ENCODE measurements around the gene EDIL3. TPM values are rescaled to one million over a fixed set of nuclear protein-coding genes. Genes with fewer than 3 reads are reported as not detected.

EDIL3 gene
- total RNA-seq, 1 experiment from 2014 or later: 0.32 TPM

- no peak overlapping the region for H3K4me3 ChIP-seq (replicated peaks in 1 of 2; ENCODE audit: low read depth in 1 of 2, low read length in 2 of 2)
- no peak overlapping the region for H3K4me2 ChIP-seq (ENCODE audit: low read length)
- H3K4me1 ChIP-seq (ENCODE audit: control insufficient read depth in 1 of 2, insufficient read depth in 2 of 2, low read length in 2 of 2): no peaks in the 10 kb centered on the region
- ChIA-PET RAD21 (ENCODE audit: low non-redundant PET in 1 of 2, low total read pairs in 2 of 2, uncharacterized antibody in 2 of 2, unreplicated experiment in 2 of 2) (no interaction called here), CTCF (no interaction called here), POLR2A (no interaction called here)
- H3K9me2 ChIP-seq (ENCODE audit: insufficient read depth): no peaks in the 10 kb centered on the region
- H3K9me3 ChIP-seq (ENCODE audit: control insufficient read depth in 1 of 2, insufficient read depth in 1 of 2, low read depth in 1 of 2, low read length in 2 of 2): no peaks in the 10 kb centered on the region
- no peak for DNase-seq (ENCODE audit: low read depth, low spot score)
- H3K79me2 ChIP-seq (ENCODE audit: insufficient read depth, low read length): no peaks in the 10 kb centered on the region
- no peak overlapping the region for H3K27ac ChIP-seq (ENCODE audit: low read depth, low read length)
- ATAC-seq: no peak
- H3K9ac ChIP-seq (ENCODE audit: low read length): no peak overlapping the region
- TF ChIP-seq CTCF (IDR thresholded peaks at IDR 0.05 in 2 of 3, conservative IDR thresholded peaks at IDR 0.05 in 1 of 3; ENCODE audit: borderline replicate concordance in 1 of 3, insufficient read depth in 1 of 3, low read depth in 2 of 3, low read length in 2 of 3) (no peak), CEBPB (IDR thresholded peaks at IDR 0.05; ENCODE audit: low read depth) (no peak), MAX (IDR thresholded peaks at IDR 0.05) (no peak), ZNF274 (IDR thresholded peaks at IDR 0.05; ENCODE audit: low read depth, low read length) (no peak), ZBTB33 (IDR thresholded peaks at IDR 0.05; ENCODE audit: extremely low read depth, insufficient replicate concordance, low read length) (no peak), CBX3 (IDR thresholded peaks at IDR 0.05; ENCODE audit: low read depth) (no peak), YY1 (IDR thresholded peaks at IDR 0.05; ENCODE audit: extremely low read depth, insufficient replicate concordance, low read depth, low read length) (no peak), REST (IDR thresholded peaks at IDR 0.05; ENCODE audit: low read depth) (no peak), SIN3A (IDR thresholded peaks at IDR 0.05; ENCODE audit: low read depth) (no peak), RAD21 (IDR thresholded peaks at IDR 0.05; ENCODE audit: low read depth) (no peak), SRF (IDR thresholded peaks at IDR 0.05; ENCODE audit: low read depth) (no peak), EGR1 (IDR thresholded peaks at IDR 0.05; ENCODE audit: low read depth) (no peak), EZH2 (IDR thresholded peaks at IDR 0.05) (no peak), ATF3 (IDR thresholded peaks at IDR 0.05) (no peak), ZFX (IDR thresholded peaks at IDR 0.05) (no peak), SP1 (IDR thresholded peaks at IDR 0.05; ENCODE audit: low read depth) (no peak)
- no peaks in the 10 kb centered on the region for H4K20me1 ChIP-seq (ENCODE audit: insufficient read depth)
- H3K36me3 ChIP-seq (ENCODE audit: control insufficient read depth in 1 of 2, insufficient read depth in 2 of 2, low read length in 2 of 2): no peaks in the 10 kb centered on the region
- no peaks in the 10 kb centered on the region for H3K27me3 ChIP-seq (ENCODE audit: insufficient read depth, low read length)
- intact Hi-C loops (cut with micrococcal nuclease): no loop called here
- H2AFZ ChIP-seq (ENCODE audit: low read depth, low read length, poor library complexity, severe bottlenecking): no peak overlapping the region
- no TSS peak for BruUV-seq (replicated peaks)
These were observed 469.8 kb downstream of the EDIL3 start for GRCh38 chr5:83914662-83915418.

Data from HCT116 (cell line).